ENCODE results near the gene GNA15.

The GNA15 gene

DNA sequence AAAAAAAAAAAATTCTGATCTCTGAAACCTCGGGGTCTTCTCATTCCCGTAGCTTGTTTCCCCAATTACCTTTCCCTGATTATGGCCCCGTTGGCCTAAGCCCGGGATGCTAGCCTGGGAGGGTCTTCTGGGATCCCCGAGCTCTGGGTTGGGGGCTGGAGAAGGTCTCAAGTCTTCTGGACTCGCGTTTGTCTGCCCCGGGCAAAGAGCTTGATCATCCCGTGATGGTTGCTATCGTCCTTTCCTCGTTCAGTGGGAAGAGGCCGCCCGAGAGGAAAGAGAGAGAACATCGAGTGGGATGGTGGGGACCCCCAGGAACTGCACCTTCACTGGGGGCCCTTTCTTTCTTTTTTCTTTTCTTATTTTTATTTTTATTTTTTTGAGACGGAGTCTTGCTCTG, 2.4 kb downstream of the GNA15 start:
- no peak for TF ChIP-seq CTCF (IDR thresholded peaks at IDR 0.05)

DNA sequence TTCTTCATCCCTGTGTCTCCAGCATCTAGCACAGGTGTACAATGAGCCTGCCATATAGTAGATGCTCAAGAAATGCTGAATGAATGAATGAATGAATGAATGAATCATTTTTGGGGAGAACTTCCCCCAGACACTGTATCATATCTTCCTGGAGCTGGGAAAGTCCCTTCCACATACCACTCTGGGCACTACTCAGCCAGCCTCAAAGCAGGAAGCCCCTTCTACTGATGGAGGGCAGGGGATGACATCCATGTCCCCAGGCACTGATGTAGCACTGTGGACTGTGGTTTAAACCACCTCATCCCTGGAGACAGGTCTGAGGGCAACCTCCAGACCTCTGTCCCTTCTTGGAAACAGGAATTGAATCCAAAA, 4.8 kb downstream of the GNA15 start:
- TF ChIP-seq CTCF (IDR thresholded peaks at IDR 0.05), result no peak

- TF ChIP-seq CTCF (IDR thresholded peaks at IDR 0.05), result no peak
Measured at GRCh38 chr19:3142292-3142670, 6.4 kb downstream of the GNA15 start.

- TF ChIP-seq CTCF (IDR thresholded peaks at IDR 0.05), result no peak
Measured at GRCh38 chr19:3142781-3143337, 7.0 kb downstream of the GNA15 start.

GRCh38 chr19:3145909-3146676, 10.3 kb downstream of the GNA15 start:
- no peak for TF ChIP-seq CTCF (IDR thresholded peaks at IDR 0.05)

DNA sequence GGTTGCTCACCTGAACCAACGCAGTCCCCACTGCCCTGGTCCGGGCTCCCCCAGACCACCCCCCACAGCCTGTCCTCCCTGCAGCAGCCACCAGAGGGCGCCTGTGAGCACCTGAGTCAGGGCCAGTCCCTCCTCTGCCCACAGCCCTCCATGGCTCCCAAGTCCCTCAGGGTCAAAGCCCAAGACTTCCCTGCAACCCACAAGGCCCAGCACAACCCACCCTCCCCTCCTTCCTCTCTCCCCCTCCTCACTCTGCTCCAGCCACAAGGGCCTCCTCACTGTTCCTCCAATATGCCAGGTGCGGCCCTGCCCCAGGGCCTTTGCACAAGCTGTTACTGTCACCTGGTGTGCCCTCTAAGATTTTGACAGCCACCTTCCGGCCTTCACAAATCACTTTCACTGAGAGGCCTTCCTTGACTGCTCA, 10.9 kb downstream of the GNA15 start:
- peak; percentile 59 for TF ChIP-seq CTCF (IDR thresholded peaks at IDR 0.05)

- TF ChIP-seq CTCF (IDR thresholded peaks at IDR 0.05), result no peak
Measured at GRCh38 chr19:3148503-3148902, 12.7 kb downstream of the GNA15 start.
